GM21723 (cell line): Measurements from ENCODE around the gene SLC38A10.
"Not testable (repeated sequence)": the region's sequence is repeated elsewhere in the genome, so short reads cannot be mapped to it uniquely, and the experiment has no call there.

Source experiments
- ATAC-seq: cut with Tn5 transposase; IDR thresholded peaks from one replicate; pipeline ENCODE4 v1.9.1; 2021; ENCODE audit warnings: mild to moderate bottlenecking, moderate library complexity; ENCODE audit not compliant: unreplicated experiment

The SLC38A10 gene

GRCh38 chr17:81232616-81233241 is 62.4 kb downstream of the SLC38A10 start:
- no peak for ATAC-seq

DNA sequence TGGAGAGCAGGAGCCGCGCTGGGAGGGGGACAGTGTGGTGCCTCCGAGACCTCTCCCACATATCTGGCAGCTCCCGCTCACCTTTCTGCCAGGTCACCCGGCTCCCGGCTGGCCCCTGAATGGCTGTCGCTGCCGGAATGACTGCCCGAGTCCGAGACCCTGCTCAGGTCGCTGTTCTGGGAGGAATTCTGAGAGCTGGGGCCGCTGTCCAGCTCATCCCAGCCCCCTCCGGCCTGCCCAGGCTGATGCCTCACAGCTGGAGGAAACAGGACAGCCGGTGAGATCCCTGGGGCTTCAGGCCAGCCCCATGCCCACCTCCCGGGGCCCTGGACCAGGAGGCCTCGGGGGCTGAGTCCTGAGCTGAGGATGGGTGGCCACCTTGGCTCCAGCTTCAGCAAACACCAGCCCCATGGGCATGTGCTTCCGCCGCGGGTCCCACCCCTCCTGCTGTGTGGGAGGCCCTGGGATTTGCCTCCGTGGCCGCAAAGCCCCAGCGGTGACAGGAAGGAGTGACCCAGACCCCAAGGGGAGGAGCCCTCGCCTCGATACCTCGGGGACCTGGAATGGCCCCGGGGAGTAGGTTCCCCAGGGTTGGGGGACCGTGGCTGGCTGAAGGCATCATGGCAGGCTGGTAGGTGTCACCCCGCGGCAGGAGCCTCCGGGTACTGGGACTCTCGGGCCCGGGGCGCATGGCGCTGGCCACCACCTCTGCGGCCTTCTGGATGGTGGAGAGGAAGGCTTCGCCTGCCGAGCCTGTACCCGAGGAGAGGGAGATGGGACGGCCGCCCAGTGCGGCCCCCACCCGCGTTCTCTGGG is 63.1 kb downstream of the SLC38A10 start:
- ATAC-seq = no peak

DNA sequence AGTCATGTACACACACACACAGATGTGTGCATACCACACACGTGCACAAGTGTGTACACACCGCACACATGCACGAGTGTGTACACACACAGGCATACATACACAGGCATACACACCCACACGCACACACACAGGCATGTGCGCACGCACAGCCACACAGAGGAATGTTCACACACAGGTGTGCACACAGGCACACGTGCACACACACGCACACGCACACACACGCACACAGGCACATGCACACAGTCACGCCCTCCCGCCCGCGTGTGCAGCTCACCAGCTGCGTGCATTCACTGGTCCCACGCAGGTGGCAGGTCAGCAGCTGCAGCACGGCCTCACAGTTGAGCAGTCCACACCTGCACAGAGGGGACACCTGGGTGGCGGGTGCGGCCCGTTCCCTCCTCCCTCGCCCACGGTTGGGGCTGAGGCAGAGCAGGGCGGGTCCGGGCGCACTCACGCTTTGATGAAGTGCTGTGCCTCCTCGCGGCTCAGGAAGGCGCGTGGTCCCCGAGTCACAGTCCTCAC is 63.9 kb downstream of the SLC38A10 start:
- no peak for ATAC-seq

DNA sequence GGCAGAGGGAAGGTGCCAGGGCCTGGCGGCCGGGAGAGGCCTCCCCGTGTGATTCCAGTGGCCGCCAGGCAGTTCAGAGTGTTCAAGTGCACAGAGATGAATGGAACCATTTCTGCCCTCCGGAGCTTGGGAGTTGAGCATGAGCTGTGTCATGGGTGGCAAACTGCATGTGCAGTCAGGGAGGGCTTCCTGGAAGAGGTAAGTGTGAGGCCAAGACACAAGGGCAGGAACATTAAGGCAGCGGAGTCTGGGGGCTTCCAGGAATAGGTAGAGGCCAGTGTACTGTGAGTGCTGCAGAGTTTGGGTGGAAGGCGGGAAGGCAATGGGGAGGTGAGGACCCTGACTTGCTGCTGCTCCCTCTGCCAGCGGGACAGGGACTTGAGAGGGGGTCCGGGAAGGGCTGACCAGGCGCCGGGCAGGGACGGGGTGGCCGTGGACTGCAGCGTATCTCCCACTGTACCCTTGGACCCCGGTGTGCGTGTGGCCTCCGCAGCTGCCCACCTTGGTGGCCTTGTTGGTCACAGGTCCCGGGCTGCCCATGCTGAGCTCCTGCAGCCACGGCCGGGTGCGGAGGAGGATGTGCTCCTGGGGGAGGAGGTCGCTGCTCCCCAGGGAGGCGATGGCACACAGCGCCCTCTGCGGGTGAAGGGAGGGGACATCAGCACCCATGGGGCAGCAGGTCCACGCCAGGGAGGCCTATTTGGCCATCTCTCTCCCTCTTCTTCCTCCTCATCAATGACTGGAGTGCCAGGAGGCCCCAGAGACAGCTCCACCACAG is 64.9 kb downstream of the SLC38A10 start:
- ATAC-seq = no peak

GRCh38 chr17:81229666-81229920 is 65.5 kb downstream of the SLC38A10 start:
- no peak for ATAC-seq

DNA sequence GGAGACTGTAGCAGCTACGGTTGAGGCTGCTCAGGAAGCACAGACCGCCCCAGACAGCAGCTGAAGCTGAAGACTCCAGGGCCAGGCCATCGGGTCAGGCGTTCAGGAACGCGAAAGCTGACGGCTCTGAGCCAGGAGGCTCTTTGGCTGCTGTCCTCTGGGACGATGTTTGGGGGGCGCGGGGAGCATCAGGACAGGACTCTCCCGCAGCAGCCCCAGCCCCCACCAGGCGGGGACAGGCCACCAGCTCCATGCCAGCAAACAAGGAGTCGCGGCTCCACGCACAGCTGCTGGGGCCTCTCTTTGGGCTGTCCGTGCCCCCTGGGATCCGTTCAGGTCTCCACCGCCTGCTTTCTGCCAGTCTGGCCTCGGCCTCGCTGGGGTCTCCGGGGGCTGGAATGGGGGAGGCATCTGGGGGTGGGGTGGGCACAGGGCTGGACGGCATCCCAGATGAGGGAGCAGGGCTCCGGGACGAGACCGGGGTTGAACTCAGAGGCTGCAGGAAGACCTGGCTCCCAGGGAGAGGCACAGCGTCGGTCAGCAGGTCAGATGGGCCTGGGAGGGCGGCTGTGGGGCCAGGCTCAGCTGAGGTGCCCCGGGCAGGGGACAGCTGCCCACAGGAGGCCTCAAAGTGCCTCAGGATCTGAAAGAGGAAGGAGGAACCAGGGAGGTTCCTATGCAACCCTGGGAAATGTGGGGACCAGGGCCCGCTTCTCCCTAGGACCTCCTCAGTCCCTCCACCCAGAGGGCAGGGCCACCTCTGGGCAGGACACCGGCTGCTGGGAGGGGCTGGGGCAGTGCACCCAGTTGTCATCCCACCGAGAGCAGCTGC is 66.1 kb downstream of the SLC38A10 start:
- ATAC-seq = peak; percentile 28

DNA sequence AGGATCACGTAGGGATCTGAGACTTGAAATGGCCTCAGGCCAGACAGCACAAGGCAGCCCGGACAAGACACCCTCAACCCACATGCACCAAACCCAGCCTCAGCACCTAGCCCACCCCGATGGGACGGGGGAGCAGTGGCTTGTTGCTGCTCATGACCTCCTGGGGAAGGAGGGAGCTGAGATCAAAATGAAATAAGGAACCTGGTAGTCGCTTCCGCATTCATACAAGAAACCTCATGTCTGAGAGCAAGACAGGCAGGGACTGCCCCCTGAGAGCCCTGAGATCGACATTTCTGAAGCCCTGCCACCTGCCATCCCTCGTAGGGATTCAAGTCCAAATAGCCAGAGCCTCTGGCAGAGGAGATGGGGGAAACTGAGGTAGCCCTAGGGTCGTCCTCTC is 66.7 kb downstream of the SLC38A10 start:
- ATAC-seq = peak; percentile 59

DNA sequence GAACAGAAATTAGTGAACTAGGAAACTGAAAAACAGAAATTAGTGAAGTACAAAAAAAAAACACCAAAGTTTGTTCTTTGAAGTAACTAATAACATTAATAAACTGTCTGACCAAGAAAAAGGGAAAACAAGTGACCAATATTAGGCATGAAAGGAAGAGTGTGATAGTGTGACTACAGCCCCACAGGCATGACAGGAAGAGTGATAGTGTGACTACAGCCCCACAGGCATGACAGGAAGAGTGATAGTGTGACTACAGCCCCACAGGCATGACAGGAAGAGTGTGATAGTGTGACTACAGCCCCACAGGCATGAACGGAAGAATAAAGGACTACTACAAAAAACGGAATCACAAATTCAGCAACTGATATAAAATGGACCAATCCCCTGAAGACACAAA is 67.5 kb downstream of the SLC38A10 start:
- ATAC-seq = not testable (repeated sequence)

DNA sequence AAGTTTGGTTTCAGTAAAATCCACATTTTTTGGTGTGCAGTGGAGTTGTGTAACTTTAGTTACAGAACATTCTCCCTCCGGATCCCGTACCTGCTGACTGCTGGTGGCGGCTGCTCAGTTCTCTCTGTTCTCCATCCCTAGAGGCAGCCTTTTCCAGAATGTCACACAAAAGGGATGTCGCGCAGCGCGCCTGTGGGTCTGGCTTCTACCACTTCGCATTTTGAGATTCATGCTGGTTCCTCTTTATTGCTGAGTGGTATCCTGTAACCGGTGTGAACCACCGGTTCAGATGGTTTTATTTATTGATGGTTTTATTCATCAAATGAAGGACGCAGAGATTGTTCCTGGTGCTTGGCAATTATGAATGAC is 71.4 kb downstream of the SLC38A10 start:
- no peak for ATAC-seq

DNA sequence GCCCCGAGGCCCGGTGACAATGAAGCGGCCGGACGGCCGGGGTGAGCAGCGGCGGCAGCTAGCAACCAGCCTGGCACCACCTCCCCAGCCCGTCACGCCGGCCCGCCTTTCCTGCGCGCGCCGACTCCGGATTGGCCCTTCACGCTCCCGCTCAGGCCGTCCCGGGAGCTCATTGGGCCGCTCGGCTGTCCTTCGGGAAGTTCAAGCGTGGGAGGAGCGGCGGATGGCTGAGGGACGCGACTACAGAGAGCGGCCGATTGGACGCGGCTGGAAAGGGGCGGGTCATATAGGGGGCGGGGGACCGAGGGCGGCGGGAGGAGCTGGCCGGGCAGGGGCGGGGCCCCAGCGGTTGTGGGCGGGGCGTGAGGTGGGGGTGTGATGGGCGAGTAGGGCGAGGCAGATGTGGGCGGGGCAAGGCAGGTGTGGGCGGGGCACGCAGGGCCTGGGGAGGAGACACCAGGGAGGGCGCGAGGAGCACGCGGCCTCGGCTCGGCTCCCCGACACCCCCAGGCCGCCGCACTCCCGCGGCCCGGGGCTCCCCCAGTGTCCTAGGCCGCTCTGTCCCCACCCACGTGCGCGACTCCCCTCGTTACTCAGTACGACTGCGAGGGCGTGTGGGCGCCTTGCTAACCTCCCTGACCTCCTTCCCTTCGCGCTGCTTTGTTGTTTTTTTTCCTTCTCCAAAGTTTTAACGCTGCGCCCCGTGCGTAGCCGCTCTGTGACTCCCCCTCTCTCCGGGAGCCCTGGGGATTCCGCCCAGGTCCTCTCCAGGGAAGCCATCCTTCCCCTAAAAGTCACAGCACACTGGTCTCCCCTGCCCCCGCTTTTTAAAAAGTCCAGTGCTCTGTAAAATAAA is 72.0 kb downstream of the SLC38A10 start, which contains the start of gene CEP131:
Gene CEP131, minus strand, starts transcription at position 60 of the 856 bp plus-strand sequence. CDS start 2,909 bp downstream, outside the sequence.
- ATAC-seq = peak; percentile 89

GRCh38 chr17:81222620-81222905 is 72.5 kb downstream of the SLC38A10 start:
- ATAC-seq = peak; percentile 11

GRCh38 chr17:81221842-81222619 is 73.1 kb downstream of the SLC38A10 start:
- ATAC-seq = no peak

- no peak for ATAC-seq
These were observed 73.7 kb downstream of the SLC38A10 start for GRCh38 chr17:81221371-81221841.

DNA sequence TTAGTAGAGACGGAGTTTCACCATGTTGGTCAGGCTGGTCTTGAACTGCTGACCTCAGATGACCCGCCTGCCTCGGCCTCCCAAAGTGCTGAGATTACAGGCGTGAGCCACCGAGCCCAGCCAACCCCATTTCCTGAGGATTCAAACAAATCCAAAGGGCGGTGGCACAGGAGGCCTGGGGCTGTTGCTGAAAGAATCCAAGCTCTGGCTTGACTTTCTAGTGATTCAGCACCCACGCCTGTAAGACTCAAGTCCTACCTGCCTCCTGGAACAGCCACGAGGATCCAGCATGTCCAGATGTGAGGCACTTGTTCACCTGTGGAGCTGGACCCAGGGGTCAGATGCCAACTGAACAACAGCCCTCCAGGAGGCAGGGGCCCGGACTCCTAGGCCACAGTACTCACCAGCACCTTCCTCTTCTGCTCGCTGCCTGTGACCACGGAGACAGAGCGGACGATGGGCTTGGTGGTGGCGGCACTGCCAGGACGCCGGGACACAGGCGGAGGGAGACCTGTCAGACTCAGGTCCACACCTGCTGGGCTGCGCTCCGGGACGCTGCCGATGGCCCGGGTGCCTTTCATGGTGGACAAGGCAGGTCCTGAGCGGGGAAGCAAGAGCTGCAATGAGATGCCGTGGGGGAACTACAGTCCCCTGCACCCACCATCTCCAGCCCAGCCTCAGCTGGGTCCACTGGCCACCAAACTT is 75.5 kb downstream of the SLC38A10 start:
- ATAC-seq = no peak

DNA sequence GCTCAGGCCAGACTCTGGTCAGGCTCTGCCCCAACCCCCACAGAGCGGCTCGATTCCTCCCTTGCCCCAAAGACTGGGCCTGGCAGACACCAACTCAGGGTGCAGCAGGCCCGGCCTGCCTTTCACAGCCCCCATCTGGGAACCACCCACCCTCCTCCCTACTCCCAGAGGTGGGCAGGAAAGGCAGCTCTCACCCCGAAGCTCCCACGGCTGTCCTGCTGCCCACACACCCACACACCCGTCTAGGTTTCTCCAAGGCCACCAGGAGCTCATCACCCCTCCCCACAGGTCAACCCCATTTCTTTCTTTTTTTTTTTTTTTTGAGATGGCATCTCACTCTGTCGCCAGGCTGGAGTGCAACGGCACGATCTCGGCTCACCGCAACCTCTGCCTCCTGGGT is 76.1 kb downstream of the SLC38A10 start:
- no peak for ATAC-seq

DNA sequence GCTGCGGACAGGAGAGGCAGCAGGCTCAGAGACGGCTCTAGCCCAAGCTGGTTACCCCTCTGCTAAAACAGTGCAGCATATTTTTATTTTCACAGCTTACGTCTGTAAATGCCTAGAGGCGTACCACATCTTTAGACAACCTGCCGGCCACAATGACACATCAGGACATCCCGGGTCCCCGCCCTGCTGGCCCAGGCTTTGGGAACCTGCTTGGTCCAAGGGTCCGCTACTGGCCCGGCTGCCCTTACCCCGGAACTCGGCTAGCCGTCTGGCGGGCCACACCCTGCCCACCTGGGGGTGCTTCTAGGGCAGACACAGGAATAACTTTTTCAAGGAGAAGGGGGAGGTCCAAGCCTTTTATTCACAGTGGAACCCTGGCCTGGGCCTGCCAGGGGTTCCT is 76.6 kb downstream of the SLC38A10 start:
- ATAC-seq = no peak

- ATAC-seq = no peak
These were observed 77.6 kb downstream of the SLC38A10 start for GRCh38 chr17:81217491-81217890.

DNA sequence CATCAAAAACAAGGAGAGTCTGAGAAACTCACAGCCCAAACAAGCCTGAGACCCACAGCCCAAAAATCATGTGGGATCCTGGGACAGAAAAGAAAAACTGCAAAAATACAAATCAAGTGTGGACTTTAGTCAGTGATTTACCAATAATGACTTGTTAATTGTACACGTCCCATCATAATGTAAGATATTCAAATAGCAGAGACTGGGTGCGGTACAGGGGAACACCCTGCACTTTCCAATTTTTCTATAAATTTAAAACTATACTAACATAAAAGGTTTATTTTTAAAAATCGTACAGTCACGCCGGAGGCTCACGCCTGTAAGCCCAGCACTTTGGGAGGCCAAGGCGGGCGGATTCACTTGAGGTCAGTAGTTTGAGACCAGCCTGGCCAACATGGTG is 81.1 kb downstream of the SLC38A10 start:
- no peak for ATAC-seq

GRCh38 chr17:81212365-81212764 is 82.7 kb downstream of the SLC38A10 start:
- no peak for ATAC-seq
